ENCODE data around the gene AKNA.
"Not testable (repeated sequence)": the region's sequence is repeated elsewhere in the genome, so short reads cannot be mapped to it uniquely, and the experiment has no call there.

Gene AKNA

GRCh38 chr9:114335745-114336144, 52.0 kb downstream of the AKNA start:
- DNase-seq (ENCODE audit: low spot score) = no peak
- TF ChIP-seq CTCF (IDR thresholded peaks at IDR 0.05; ENCODE audit: borderline replicate concordance, control extremely low read depth, extremely low read depth, insufficient read depth, missing control alignments) = no peak
- in situ Hi-C loops (cut with MboI; ENCODE audit: low sequenced_read_pairs, unreplicated experiment) = no loop called here

GRCh38 chr9:114334490-114334889, 53.3 kb downstream of the AKNA start:
- TF ChIP-seq CTCF (IDR thresholded peaks at IDR 0.05; ENCODE audit: borderline replicate concordance, control extremely low read depth, extremely low read depth, insufficient read depth, missing control alignments) = no peak
- DNase-seq (ENCODE audit: low spot score) = no peak
- in situ Hi-C loops (cut with MboI; ENCODE audit: low sequenced_read_pairs, unreplicated experiment) = no loop called here

GRCh38 chr9:114333718-114334117, 54.1 kb downstream of the AKNA start:
- DNase-seq (ENCODE audit: low spot score); in situ Hi-C loops (cut with MboI; ENCODE audit: low sequenced_read_pairs, unreplicated experiment): not testable (repeated sequence)

- DNase-seq (ENCODE audit: low spot score); in situ Hi-C loops (cut with MboI; ENCODE audit: low sequenced_read_pairs, unreplicated experiment): not testable (repeated sequence)
These were observed 55.2 kb downstream of the AKNA start for GRCh38 chr9:114332474-114333040.

- DNase-seq (ENCODE audit: low spot score); in situ Hi-C loops (cut with MboI; ENCODE audit: low sequenced_read_pairs, unreplicated experiment): not testable (repeated sequence)
These were observed 56.3 kb downstream of the AKNA start for GRCh38 chr9:114331229-114332195.

- DNase-seq (ENCODE audit: low spot score) = no peak
- TF ChIP-seq CTCF (IDR thresholded peaks at IDR 0.05; ENCODE audit: borderline replicate concordance, control extremely low read depth, extremely low read depth, insufficient read depth, missing control alignments) = no peak
- in situ Hi-C loops (cut with MboI; ENCODE audit: low sequenced_read_pairs, unreplicated experiment) = no loop called here
These were observed 57.1 kb downstream of the AKNA start for GRCh38 chr9:114330636-114331035.

- DNase-seq (ENCODE audit: low spot score); in situ Hi-C loops (cut with MboI; ENCODE audit: low sequenced_read_pairs, unreplicated experiment): not testable (repeated sequence)
These were observed 58.2 kb downstream of the AKNA start, which contains the start of gene ORM2 for GRCh38 chr9:114329625-114330022. Gene ORM2, plus strand, starts transcription at chr9:114329869. Its CDS starts 36 bp downstream, at chr9:114329905.

GRCh38 chr9:114328937-114329624, 58.7 kb downstream of the AKNA start:
- DNase-seq (ENCODE audit: low spot score); in situ Hi-C loops (cut with MboI; ENCODE audit: low sequenced_read_pairs, unreplicated experiment): not testable (repeated sequence)

GRCh38 chr9:114328357-114328820, 59.4 kb downstream of the AKNA start:
- peak; percentile 59 for DNase-seq (ENCODE audit: low spot score)
- in situ Hi-C loops (cut with MboI; ENCODE audit: low sequenced_read_pairs, unreplicated experiment) = not testable (repeated sequence)

All from GM13976 (cell line).